HFFc6 (cell line): ENCODE data around the gene ARHGAP24. TPM values are rescaled to one million over a fixed set of nuclear protein-coding genes. Genes with fewer than 3 reads are reported as not detected.

Experiments
- DNase-seq: peaks from one replicate; pipeline ENCODE4 v3.0.0-alpha.2; 2018
- H3K27ac Mint-ChIP-seq: 2 replicates; pipeline ENCODE4 v1.8.0; 2020; ENCODE audit warnings: mild to moderate bottlenecking, mixed read lengths
- H3K27me3 Mint-ChIP-seq: 2 replicates; pipeline ENCODE4 v1.8.0; 2021; ENCODE audit warnings: mild to moderate bottlenecking, moderate library complexity, mixed read lengths; ENCODE audit not compliant: insufficient read depth
- H3K36me3 Mint-ChIP-seq: 2 replicates; pipeline ENCODE4 v1.8.0; 2021; ENCODE audit warnings: low read depth, mixed read lengths
- H3K4me1 Mint-ChIP-seq: 2 replicates; pipeline ENCODE4 v1.8.0; 2020; ENCODE audit warnings: low read depth, mixed read lengths
- H3K4me3 Mint-ChIP-seq: 2 replicates; pipeline ENCODE4 v1.8.0; 2020; ENCODE audit warnings: mild to moderate bottlenecking, moderate library complexity, mixed read lengths
- H3K9me3 Mint-ChIP-seq: 2 replicates; pipeline ENCODE4 v1.8.0; 2020; ENCODE audit warnings: mild to moderate bottlenecking, mixed read lengths
- total RNA-seq, 6 experiments: library from RNA; stranded (reverse); fragmentation: NEBNext Ultra II Directional; extraction: Animal tissue kit (Norgen Biotek cat#: 25700); gene quantifications; 2 replicates in 1 of 6; 3 replicates in 5 of 6; pipeline ENCODE4 v1.2.3, GENCODE V29; 2021
- TF ChIP-seq, protein P1 (sequence below): fragments of 200-600 bp; sonication (generic); IDR thresholded peaks from 2 replicates; pipeline ENCODE4 v1.5.0; 2021; ENCODE audit warnings: antibody characterized with exemption, mild to moderate bottlenecking

The ARHGAP24 gene
- total RNA-seq, 6 experiments from 2014 or later = 13.6 to 28.3 (median 15.2) TPM

GRCh38 chr4:85873566-85873965 lies 398.6 kb downstream of the ARHGAP24 start:
- Mint-ChIP-seq H3K27ac (no peak overlapping the region), H3K4me3 (no peak overlapping the region), H3K4me1 (peaks cover 16% of the 10 kb centered on the region), H3K9me3 (no peaks in the 10 kb centered on the region), H3K27me3 (no peaks in the 10 kb centered on the region), H3K36me3 (no peaks in the 10 kb centered on the region)
- no peak for DNase-seq
- TF ChIP-seq, protein P1, sequence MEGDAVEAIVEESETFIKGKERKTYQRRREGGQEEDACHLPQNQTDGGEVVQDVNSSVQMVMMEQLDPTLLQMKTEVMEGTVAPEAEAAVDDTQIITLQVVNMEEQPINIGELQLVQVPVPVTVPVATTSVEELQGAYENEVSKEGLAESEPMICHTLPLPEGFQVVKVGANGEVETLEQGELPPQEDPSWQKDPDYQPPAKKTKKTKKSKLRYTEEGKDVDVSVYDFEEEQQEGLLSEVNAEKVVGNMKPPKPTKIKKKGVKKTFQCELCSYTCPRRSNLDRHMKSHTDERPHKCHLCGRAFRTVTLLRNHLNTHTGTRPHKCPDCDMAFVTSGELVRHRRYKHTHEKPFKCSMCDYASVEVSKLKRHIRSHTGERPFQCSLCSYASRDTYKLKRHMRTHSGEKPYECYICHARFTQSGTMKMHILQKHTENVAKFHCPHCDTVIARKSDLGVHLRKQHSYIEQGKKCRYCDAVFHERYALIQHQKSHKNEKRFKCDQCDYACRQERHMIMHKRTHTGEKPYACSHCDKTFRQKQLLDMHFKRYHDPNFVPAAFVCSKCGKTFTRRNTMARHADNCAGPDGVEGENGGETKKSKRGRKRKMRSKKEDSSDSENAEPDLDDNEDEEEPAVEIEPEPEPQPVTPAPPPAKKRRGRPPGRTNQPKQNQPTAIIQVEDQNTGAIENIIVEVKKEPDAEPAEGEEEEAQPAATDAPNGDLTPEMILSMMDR = no peak

- no peaks in the 10 kb centered on the region for H3K9me3 Mint-ChIP-seq
- H3K36me3 Mint-ChIP-seq = peaks cover 9% of the 10 kb centered on the region
- no peak overlapping the region for H3K4me3 Mint-ChIP-seq
- peaks cover 11% of the 10 kb centered on the region for H3K4me1 Mint-ChIP-seq
- TF ChIP-seq, protein P1 = no peak
- no peak overlapping the region for H3K27ac Mint-ChIP-seq
- no peak for DNase-seq
- H3K27me3 Mint-ChIP-seq = no peaks in the 10 kb centered on the region
Measured at GRCh38 chr4:85879518-85879917, 404.6 kb downstream of the ARHGAP24 start.

GRCh38 chr4:85883180-85883579 lies 408.2 kb downstream of the ARHGAP24 start:
- no peaks in the 10 kb centered on the region for H3K9me3 Mint-ChIP-seq
- DNase-seq = no peak
- no peak overlapping the region for H3K27ac Mint-ChIP-seq
- peaks cover 9% of the 10 kb centered on the region for H3K36me3 Mint-ChIP-seq
- peaks cover 23% of the 10 kb centered on the region for H3K4me1 Mint-ChIP-seq
- H3K4me3 Mint-ChIP-seq = no peak overlapping the region
- TF ChIP-seq, protein P1 = no peak
- no peaks in the 10 kb centered on the region for H3K27me3 Mint-ChIP-seq

GRCh38 chr4:85884251-85884650 lies 409.3 kb downstream of the ARHGAP24 start:
- H3K27ac Mint-ChIP-seq = no peak overlapping the region
- no peaks in the 10 kb centered on the region for H3K9me3 Mint-ChIP-seq
- DNase-seq = no peak
- H3K4me3 Mint-ChIP-seq = no peak overlapping the region
- peaks cover 14% of the 10 kb centered on the region for H3K36me3 Mint-ChIP-seq
- TF ChIP-seq, protein P1 = no peak
- no peaks in the 10 kb centered on the region for H3K27me3 Mint-ChIP-seq
- H3K4me1 Mint-ChIP-seq = peaks cover 23% of the 10 kb centered on the region

GRCh38 chr4:85886665-85887064 lies 411.7 kb downstream of the ARHGAP24 start:
- Mint-ChIP-seq H3K4me3 (no peak overlapping the region), H3K9me3 (no peaks in the 10 kb centered on the region), H3K4me1 (peaks cover 23% of the 10 kb centered on the region), H3K27ac (no peak overlapping the region), H3K36me3 (peaks cover 19% of the 10 kb centered on the region), H3K27me3 (no peaks in the 10 kb centered on the region)
- TF ChIP-seq, protein P1 = no peak
- no peak for DNase-seq

- H3K4me3 Mint-ChIP-seq = no peak overlapping the region
Measured at GRCh38 chr4:85889314-85889713, 414.4 kb downstream of the ARHGAP24 start.

More at GRCh38 chr4:85889314-85889713, 414.4 kb downstream of the ARHGAP24 start:
- TF ChIP-seq, protein P1 = no peak
- Mint-ChIP-seq H3K36me3 (peaks cover 10% of the 10 kb centered on the region; the same call in 1 of the 2 replicates), H3K9me3 (no peaks in the 10 kb centered on the region; the same call in 1 of the 2 replicates), H3K27me3 (no peaks in the 10 kb centered on the region), H3K4me1 (peaks cover 18% of the 10 kb centered on the region), H3K27ac (no peak overlapping the region)
- DNase-seq = no peak
